MV-4-11 (cell line): ENCODE data around the gene DSC2.
"Not testable (repeated sequence)": the region's sequence is repeated elsewhere in the genome, so short reads cannot be mapped to it uniquely, and the experiment has no call there.

Experiments
- DNase-seq: peaks from one replicate; lab custom pipeline; 2025; lab: John Stamatoyannopoulos, UW

Gene DSC2

DNA sequence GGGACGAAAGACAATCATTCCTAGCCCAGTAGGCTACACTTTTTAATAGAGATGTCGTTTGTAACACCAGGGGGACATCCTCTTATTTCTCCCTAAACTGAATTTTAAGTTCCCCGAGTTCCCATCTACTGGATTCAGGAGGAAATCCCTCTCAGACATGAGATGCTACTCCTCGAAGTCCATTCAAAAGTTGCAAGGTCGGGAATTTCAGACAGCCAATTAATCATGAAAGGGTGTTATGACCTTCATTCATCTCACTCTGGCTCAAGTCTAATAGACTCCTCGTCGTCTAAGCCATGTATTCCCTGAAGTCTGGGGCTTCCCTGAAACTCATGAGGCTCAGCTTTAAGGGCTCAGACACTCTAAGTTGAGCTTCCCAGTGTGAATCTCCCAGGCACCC lies 58.5 kb downstream of the DSC2 start:
- DNase-seq = no peak

GRCh38 chr18:31042406-31043181 lies 59.6 kb downstream of the DSC2 start, which contains the start of gene DSC3:
Gene DSC3, minus strand, starts transcription at chr18:31042742. Its CDS starts 82 bp downstream, at chr18:31042660.
- no peak for DNase-seq

DNA sequence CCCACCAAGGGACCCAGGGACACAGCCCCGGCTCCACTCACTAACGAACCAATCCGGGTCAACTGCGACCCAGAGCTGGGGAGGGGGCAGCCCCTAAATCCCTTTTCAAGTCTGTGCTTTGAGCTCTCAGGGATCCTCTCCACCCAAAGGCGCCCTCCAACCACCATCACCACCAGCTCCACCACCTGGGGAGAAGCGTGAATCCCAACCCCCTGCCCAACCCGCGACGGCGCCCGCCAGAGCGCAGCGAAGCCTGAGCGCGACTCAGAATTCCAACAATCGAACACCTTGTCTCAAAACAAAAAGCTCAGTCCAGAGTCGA lies 60.2 kb downstream of the DSC2 start:
- no peak for DNase-seq

DNA sequence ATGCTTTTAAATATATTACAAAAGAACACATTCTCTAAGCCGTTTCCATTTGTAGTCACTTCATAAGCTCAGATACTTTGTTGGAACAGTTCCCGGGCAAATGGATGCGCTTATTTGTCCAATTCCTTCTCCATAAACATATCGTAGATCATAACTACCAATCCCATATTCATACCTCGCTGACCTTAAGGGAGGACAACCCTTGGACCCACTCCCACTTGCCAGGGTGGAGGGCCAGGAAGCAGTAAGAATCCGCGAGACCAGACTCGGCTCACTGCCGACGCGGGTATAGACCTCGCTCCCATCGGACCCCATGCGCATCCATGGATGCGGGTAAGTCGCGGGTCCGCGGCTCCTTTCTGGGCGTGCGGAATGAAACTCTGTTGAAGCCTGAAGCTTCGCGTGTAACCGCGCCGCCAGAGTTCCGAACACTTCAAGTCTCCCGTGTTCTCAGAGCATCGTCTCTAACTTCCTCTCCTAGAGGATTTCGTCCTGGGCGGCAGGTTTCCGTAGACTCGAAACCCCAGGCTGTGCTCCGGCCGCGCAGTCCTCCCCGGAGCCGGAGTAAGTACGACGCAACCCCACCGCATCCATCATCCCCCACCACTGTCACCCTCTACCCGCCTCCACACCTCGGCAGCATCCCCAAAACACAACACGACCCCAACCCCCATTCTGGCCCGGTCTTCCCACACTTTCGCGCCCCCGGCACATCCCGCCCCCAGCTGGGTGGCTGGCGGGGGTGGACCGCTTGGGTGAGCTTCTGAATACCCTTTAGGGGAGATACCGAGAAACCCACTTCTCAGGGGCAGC lies 60.7 kb downstream of the DSC2 start:
- no peak for DNase-seq

- no peak for DNase-seq
These were observed 61.4 kb downstream of the DSC2 start for GRCh38 chr18:31040686-31041270.

GRCh38 chr18:31039426-31039825 lies 62.8 kb downstream of the DSC2 start:
- no peak for DNase-seq

DNA sequence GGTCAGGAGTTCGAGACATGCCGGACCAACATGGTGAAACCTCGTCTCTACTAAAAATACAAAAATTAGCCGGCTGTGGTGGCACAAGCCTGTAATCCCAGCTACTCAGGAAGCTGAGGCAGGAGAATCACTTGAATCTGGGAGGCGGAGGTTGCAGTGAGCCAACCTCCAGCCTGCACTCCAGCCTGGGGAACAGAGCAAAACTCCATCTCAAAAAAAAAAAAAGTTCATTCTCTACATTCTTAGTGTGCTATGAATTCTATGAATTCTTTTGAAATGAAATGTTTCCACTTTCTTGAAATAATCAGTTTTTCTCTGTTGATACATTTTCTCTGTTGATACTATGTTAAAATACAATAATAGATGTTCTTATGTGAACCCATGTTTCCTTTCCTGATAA lies 64.5 kb downstream of the DSC2 start:
- not testable (repeated sequence) for DNase-seq

GRCh38 chr18:31034541-31034940 lies 67.7 kb downstream of the DSC2 start:
- DNase-seq = no peak

GRCh38 chr18:31030574-31031278 lies 71.5 kb downstream of the DSC2 start:
- no peak for DNase-seq

DNA sequence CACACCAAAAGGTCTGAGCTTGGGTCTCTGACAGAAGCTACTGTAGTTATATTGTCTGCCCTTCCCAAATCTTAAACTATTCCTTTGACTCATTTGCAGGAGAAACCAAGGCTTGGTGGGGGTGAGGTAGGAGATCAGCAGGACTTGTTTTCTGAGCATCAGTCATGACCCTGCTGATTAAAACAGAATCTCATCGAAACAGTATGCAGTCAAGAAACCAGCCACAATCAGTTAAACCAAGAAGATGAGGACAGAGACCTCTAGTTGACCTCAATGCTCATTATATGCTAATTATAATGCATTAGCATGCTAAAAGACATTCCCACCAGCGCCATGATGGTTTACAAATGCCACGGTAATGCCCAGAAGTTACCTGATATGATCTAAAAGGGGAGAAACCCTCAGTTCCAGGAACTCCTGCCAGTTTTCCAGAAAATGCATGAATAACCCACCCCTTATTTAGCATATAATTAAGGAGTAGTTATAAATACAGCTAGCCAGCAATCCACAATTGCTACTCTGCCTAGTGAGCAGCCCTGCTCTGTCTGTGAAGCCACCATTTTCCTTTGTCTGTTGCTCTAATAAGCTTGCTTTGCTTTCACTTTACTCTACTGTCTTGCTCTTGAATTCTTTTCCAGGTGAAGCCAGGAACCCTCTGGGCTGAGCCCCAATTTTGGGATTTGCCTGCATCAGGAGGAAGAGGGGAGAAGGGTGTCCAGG lies 86.3 kb downstream of the DSC2 start:
- DNase-seq = no peak

DNA sequence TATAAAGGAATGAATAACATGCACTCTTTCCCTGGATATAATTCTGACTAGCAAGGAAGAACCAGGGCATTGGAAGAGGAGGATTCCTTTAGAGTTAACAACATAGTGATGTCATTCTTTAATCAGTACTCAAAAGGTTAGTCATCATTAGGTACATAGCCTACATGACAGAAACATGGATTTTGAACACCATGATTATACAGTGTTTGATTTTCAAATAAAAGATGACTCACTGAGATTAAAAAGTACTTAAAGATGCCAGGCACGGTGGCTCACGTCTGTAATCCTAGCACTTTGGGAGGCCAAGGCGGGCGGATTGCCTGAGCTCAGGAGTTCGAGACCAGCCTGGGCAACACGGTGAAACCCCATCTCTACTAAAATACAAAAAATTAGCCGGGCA lies 90.8 kb downstream of the DSC2 start:
- DNase-seq = not testable (repeated sequence)

DNA sequence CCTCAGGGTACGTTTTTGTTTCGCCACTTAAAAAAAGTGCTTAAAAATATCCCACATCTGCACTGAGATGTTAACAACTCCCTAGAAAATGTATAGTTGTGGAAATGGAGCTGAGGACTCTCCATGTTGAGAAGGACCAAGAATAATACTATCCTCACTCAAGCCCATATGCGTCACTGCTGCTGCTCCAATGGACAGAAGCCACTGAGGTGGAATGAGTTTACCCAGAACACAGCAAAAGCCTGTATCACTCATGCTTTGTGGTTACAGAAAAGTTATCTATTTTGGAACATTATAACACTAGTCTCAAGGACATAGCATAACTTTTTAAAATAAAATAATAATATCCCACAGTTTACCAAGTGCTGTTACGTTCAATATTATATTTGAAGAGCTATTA lies 91.6 kb downstream of the DSC2 start:
- DNase-seq = no peak
